HG03520 (cell line): Measurements from ENCODE around the gene LDLRAP1.
"Not testable (repeated sequence)": the region's sequence is repeated elsewhere in the genome, so short reads cannot be mapped to it uniquely, and the experiment has no call there.

Source experiments
- ATAC-seq: cut with Tn5 transposase; IDR thresholded peaks from one replicate; pipeline ENCODE4 v1.9.1; 2021; ENCODE audit warnings: mild to moderate bottlenecking, moderate library complexity; ENCODE audit not compliant: unreplicated experiment

LDLRAP1 gene

GRCh38 chr1:25572708-25573590 lies 29.5 kb downstream of the LDLRAP1 start:
- ATAC-seq, result no peak

- ATAC-seq, result no peak
Observed at GRCh38 chr1:25573591-25573930, 30.2 kb downstream of the LDLRAP1 start.

- ATAC-seq, result no peak
Observed at GRCh38 chr1:25573961-25574360, 30.6 kb downstream of the LDLRAP1 start.

GRCh38 chr1:25575191-25575590 lies 31.8 kb downstream of the LDLRAP1 start:
- no peak for ATAC-seq

- no peak for ATAC-seq
Observed at GRCh38 chr1:25576459-25577133, 33.2 kb downstream of the LDLRAP1 start.

- no peak for ATAC-seq
Observed at GRCh38 chr1:25577134-25577920, 33.9 kb downstream of the LDLRAP1 start.

GRCh38 chr1:25579292-25580252 lies 36.2 kb downstream of the LDLRAP1 start:
- no peak for ATAC-seq

GRCh38 chr1:25580927-25581326 lies 37.5 kb downstream of the LDLRAP1 start:
- ATAC-seq, result no peak

- ATAC-seq, result no peak
Observed at GRCh38 chr1:25581764-25582163, 38.4 kb downstream of the LDLRAP1 start.

GRCh38 chr1:25583519-25584370 lies 40.3 kb downstream of the LDLRAP1 start:
- ATAC-seq, result no peak

- no peak for ATAC-seq
Observed at GRCh38 chr1:25586181-25586588, 42.8 kb downstream of the LDLRAP1 start.

GRCh38 chr1:25587290-25587689 lies 43.9 kb downstream of the LDLRAP1 start:
- ATAC-seq, result no peak

- not testable (repeated sequence) for ATAC-seq
Observed at GRCh38 chr1:25588224-25588623, 44.8 kb downstream of the LDLRAP1 start.

- ATAC-seq, result not testable (repeated sequence)
Observed at GRCh38 chr1:25588786-25589185, 45.4 kb downstream of the LDLRAP1 start.

- no peak for ATAC-seq
Observed at GRCh38 chr1:25590096-25590824, 46.9 kb downstream of the LDLRAP1 start.

- ATAC-seq, result no peak
Observed at GRCh38 chr1:25593861-25594260, 50.5 kb downstream of the LDLRAP1 start.

- no peak for ATAC-seq
Observed at GRCh38 chr1:25594971-25595370, 51.6 kb downstream of the LDLRAP1 start.

GRCh38 chr1:25596641-25597040 lies 53.2 kb downstream of the LDLRAP1 start:
- ATAC-seq, result not testable (repeated sequence)

- no peak for ATAC-seq
Observed at GRCh38 chr1:25598879-25599278, 55.5 kb downstream of the LDLRAP1 start.
